B cell (primary cell): ENCODE data around the gene ZNF184. TPM values are rescaled to one million over a fixed set of nuclear protein-coding genes. Genes with fewer than 3 reads are reported as not detected.
"Not testable (repeated sequence)": the region's sequence is repeated elsewhere in the genome, so short reads cannot be mapped to it uniquely, and the experiment has no call there.

Experiments used
- ATAC-seq: fragments of 200-7000 bp; cut with Tn5 transposase; one replicate; pipeline ENCODE4 v1.10.0; 2021; ENCODE audit warnings: low read depth, mild to moderate bottlenecking, moderate number of reproducible peaks, moderate library complexity
- CTCF ChIA-PET: fragments of 350-600 bp; sonication (Branson Sonifier 250); formaldehyde crosslinking; loops from one replicate; lab custom pipeline; 2021; ENCODE audit warnings: antibody characterized with exemption, inconsistent platforms; lab: Charles Lee
- POLR2A ChIA-PET: fragments of 350-600 bp; sonication (Branson Sonifier 250); formaldehyde crosslinking; loops from one replicate; lab custom pipeline; 2021; ENCODE audit warnings: antibody characterized with exemption; lab: Charles Lee
- DNase-seq: peaks from one replicate; pipeline ENCODE4 v3.0.0; 2013
- H2AFZ ChIP-seq: 2 replicates; pipeline ENCODE4 v1.6.1; 2012; ENCODE audit warnings: mild to moderate bottlenecking, low read depth, low read length; ENCODE audit not compliant: insufficient read depth, poor library complexity, severe bottlenecking
- H3K27ac ChIP-seq, 2 donors: 1 replicate in 1 of 2; 2 replicates in 1 of 2; pipeline ENCODE4 v1.5.1; 2012 to 2013; ENCODE audit warnings: low read length in 2 of 2, mild to moderate bottlenecking in 2 of 2, moderate library complexity in 1 of 2
- H3K27me3 ChIP-seq, 4 experiments: fragments of 200-600 bp in 1 of 4; sonication (generic) in 1 of 4; replicated peaks in 1 of 4; 1 replicate in 2 of 4; 2 replicates in 2 of 4; pipeline versions ENCODE4 v1.6.1 to v1.7.0; 2013 to 2016; ENCODE audit warnings: low read length in 3 of 4, mild to moderate bottlenecking in 2 of 4, mixed read lengths in 1 of 4, moderate library complexity in 1 of 4; ENCODE audit not compliant: insufficient read depth in 4 of 4, control insufficient read depth in 3 of 4; ENCODE audit errors: control extremely low read depth in 1 of 4
- H3K36me3 ChIP-seq, 2 experiments: replicated peaks in 1 of 2; 1 replicate in 1 of 2; 2 replicates in 1 of 2; pipeline versions ENCODE4 v1.6.1 to v1.7.1; 2013; ENCODE audit warnings: low read length in 1 of 2; ENCODE audit not compliant: insufficient read depth in 2 of 2, control insufficient read depth in 1 of 2; ENCODE audit errors: control extremely low read depth in 1 of 2, extremely low read depth in 1 of 2
- H3K4me1 ChIP-seq, 2 donors: fragments of 200-600 bp in 1 of 2; sonication (generic) in 1 of 2; 1 replicate in 1 of 2; 2 replicates in 1 of 2; pipeline versions ENCODE4 v1.5.1 to v1.6.1; 2013 to 2017; ENCODE audit warnings: low read length in 2 of 2; ENCODE audit not compliant: control insufficient read depth in 2 of 2, insufficient read depth in 2 of 2
- H3K4me2 ChIP-seq: replicated peaks from 2 replicates; pipeline ENCODE3; 2012; ENCODE audit warnings: mild to moderate bottlenecking, low read depth, low read length; ENCODE audit not compliant: poor library complexity, severe bottlenecking
- H3K4me3 ChIP-seq, 5 experiments: fragments of 200-600 bp in 1 of 5; sonication (generic) in 1 of 5; 1 replicate in 3 of 5; 2 replicates in 2 of 5; pipeline versions ENCODE4 v1.5.1 to v1.7.0; 2011 to 2016; ENCODE audit warnings: low read length in 4 of 5, mild to moderate bottlenecking in 4 of 5, low read depth in 2 of 5, control low read depth in 1 of 5, moderate library complexity in 1 of 5; ENCODE audit not compliant: insufficient read depth in 1 of 5; ENCODE audit errors: control extremely low read depth in 1 of 5, extremely low read depth in 1 of 5
- H3K79me2 ChIP-seq: fragments of 200-600 bp; sonication (generic); one replicate; pipeline ENCODE4 v1.6.0; 2016; ENCODE audit warnings: low read length; ENCODE audit not compliant: control insufficient read depth, insufficient read depth
- H3K9ac ChIP-seq: fragments of 200-600 bp; sonication (generic); 2 replicates; pipeline ENCODE4 v1.6.1; 2017; ENCODE audit warnings: mild to moderate bottlenecking, low read length, moderate library complexity
- H3K9me3 ChIP-seq, 3 donors: one replicate each; pipeline versions ENCODE4 v1.6.1 to v1.7.1; 2013; ENCODE audit warnings: low read length in 2 of 3; ENCODE audit not compliant: control insufficient read depth in 2 of 3, insufficient read depth in 1 of 3; ENCODE audit errors: control extremely low read depth in 1 of 3
- H4K20me1 ChIP-seq: 2 replicates; pipeline ENCODE4 v1.6.0; 2012; ENCODE audit warnings: mild to moderate bottlenecking, low read length; ENCODE audit not compliant: insufficient read depth, control insufficient read depth, poor library complexity, severe bottlenecking
- H3K27ac Mint-ChIP-seq: one replicate; pipeline ENCODE4 v1.8.0; 2021; ENCODE audit warnings: mixed read lengths
- H3K27me3 Mint-ChIP-seq: one replicate; pipeline ENCODE4 v1.8.0; 2021; ENCODE audit warnings: mixed read lengths
- H3K4me1 Mint-ChIP-seq: one replicate; pipeline ENCODE4 v1.8.0; 2021; ENCODE audit warnings: mixed read lengths
- H3K4me3 Mint-ChIP-seq: one replicate; pipeline ENCODE4 v1.8.0; 2021; ENCODE audit warnings: mixed read lengths
- H3K9me3 Mint-ChIP-seq: one replicate; pipeline ENCODE4 v1.8.0; 2022; ENCODE audit warnings: mixed read lengths; ENCODE audit not compliant: insufficient read depth
- CTCF ChIP-seq: fragments of 200-600 bp; IDR thresholded peaks from one replicate; pipeline ENCODE4 v1.8.0; 2022; ENCODE audit warnings: antibody characterized with exemption, mild to moderate bottlenecking
- EZH2 ChIP-seq: IDR thresholded peaks from 2 replicates; pipeline ENCODE4 v1.6.1; 2012; ENCODE audit warnings: borderline replicate concordance, low read depth, mild to moderate bottlenecking, moderate library complexity, low read length; ENCODE audit not compliant: insufficient read depth, poor library complexity, severe bottlenecking
- WGBS: methylation state at CpG from one replicate; pipeline ENCODE4 v1.1.5; 2013; ENCODE audit warnings: missing lambda C conversion rate; ENCODE audit not compliant: insufficient coverage; 5-methylcytosine and 5-hydroxymethylcytosine counted together
- intact Hi-C: fragments of 100-400 bp; cut with micrococcal nuclease; formaldehyde crosslinking; loops from one replicate; pipeline ENCODE4 v1.10.0; 2022
- polyA plus RNA-seq: library from polyadenylated mRNA; depleted of rRNA; stranded (reverse); fragments of >200 nt; gene quantifications from 2 replicates; pipeline ENCODE4 v1.2.3, GENCODE V29; 2012
- total RNA-seq, 2 donors: library from RNA; stranded (reverse); fragments of 120-200 nt in 1 of 2; gene quantifications; 1 replicate in 1 of 2; 2 replicates in 1 of 2; pipeline versions ENCODE4 v1.2.3 to v1.2.4, GENCODE V29; 2013 to 2022

Gene ZNF184
- total and polyA plus RNA-seq, 2 donors (not counting 1 experiment from before 2014, with no cell fraction given): 3.7 to 11.8 TPM

GRCh38 chr6:27426045-27426620 lies 46.8 kb downstream of the ZNF184 start:
- Histone ChIP-seq H3K9me3 (peaks cover 0 to 3% (median 0%) of the 10 kb centered on the region in 3 donors), H3K4me3 (no peak overlapping the region), H4K20me1 (no peaks in the 10 kb centered on the region), H3K4me2 (no peak overlapping the region), H3K27ac (no peak overlapping the region), H3K79me2 (no peaks in the 10 kb centered on the region), H3K9ac (no peak overlapping the region), H2AFZ (no peak overlapping the region), H3K27me3 (no peaks in the 10 kb centered on the region), H3K4me1 (no peaks in the 10 kb centered on the region), H3K36me3 (no peaks in the 10 kb centered on the region)
- H3K9me3 Mint-ChIP-seq: peaks cover 2% of the 10 kb centered on the region
- ChIA-PET CTCF (no interaction called here), POLR2A (no interaction called here)
- no peak overlapping the region for H3K4me3 Mint-ChIP-seq
- intact Hi-C loops: no loop called here
- H3K4me1 Mint-ChIP-seq: no peaks in the 10 kb centered on the region
- DNase-seq (no peak), ATAC-seq (no peak)
- TF ChIP-seq EZH2 (no peak), CTCF (no peak)
- 86% methylated on average over 4 of the region's 4 CpGs for WGBS
- no peak overlapping the region for H3K27ac Mint-ChIP-seq
- peaks cover 9% of the 10 kb centered on the region for H3K27me3 Mint-ChIP-seq

- POLR2A ChIA-PET, intact Hi-C loops, DNase-seq, H3K27me3 ChIP-seq, ATAC-seq, H4K20me1 ChIP-seq, H3K36me3 ChIP-seq, H3K9ac ChIP-seq, H3K4me3 Mint-ChIP-seq, H3K4me1 Mint-ChIP-seq, H3K4me3 ChIP-seq, H3K9me3 ChIP-seq, H3K4me2 ChIP-seq, H3K27ac ChIP-seq, H3K4me1 ChIP-seq, H3K79me2 ChIP-seq, H3K27ac Mint-ChIP-seq, H3K9me3 Mint-ChIP-seq, H2AFZ ChIP-seq, CTCF ChIA-PET: not testable (repeated sequence)
- peaks cover 11% of the 10 kb centered on the region for H3K27me3 Mint-ChIP-seq
- WGBS: 93% methylated on average over 31 of the region's 36 CpGs
Observed at GRCh38 chr6:27424851-27425250, 48.1 kb downstream of the ZNF184 start.
